ENCODE results near the gene WNT9B. TPM values are rescaled to one million over a fixed set of nuclear protein-coding genes. Genes with fewer than 3 reads are reported as not detected.

The WNT9B gene
- total and polyA plus RNA-seq, 2 of the 13 experiments (the other 11 are each of a cell fraction or from before 2014, with no cell fraction given) = not detected

GRCh38 chr17:46841561-46842379 is 9.6 kb upstream of the WNT9B start (continued):
- TF ChIP-seq TRAFD1 (CRISPR knock-in tag; IDR thresholded peaks at IDR 0.05; ENCODE audit: borderline replicate concordance) (no peak), KDM4B (CRISPR knock-in tag; IDR thresholded peaks at IDR 0.05) (no peak), YEATS2 (CRISPR knock-in tag; IDR thresholded peaks at IDR 0.05; ENCODE audit: borderline replicate concordance) (no peak), LRRFIP1 (CRISPR knock-in tag; conservative IDR thresholded peaks at IDR 0.05) (no peak), PREB (CRISPR knock-in tag; IDR thresholded peaks at IDR 0.05) (no peak), ZNF124 (CRISPR knock-in tag; IDR thresholded peaks at IDR 0.05) (peak; percentile 48; the same call in 1 of the 2 replicates), ZBTB8A (CRISPR knock-in tag; IDR thresholded peaks at IDR 0.05; ENCODE audit: borderline replicate concordance, low read depth) (no peak), JARID2 (CRISPR knock-in tag; IDR thresholded peaks at IDR 0.05; ENCODE audit: insufficient replicate concordance) (no peak), ZSCAN12 (CRISPR knock-in tag; IDR thresholded peaks at IDR 0.05) (no peak), ZNF549 (CRISPR knock-in tag; IDR thresholded peaks at IDR 0.05) (no peak), ZNF790 (CRISPR knock-in tag; IDR thresholded peaks at IDR 0.05; ENCODE audit: borderline replicate concordance) (no peak), TEAD3 (CRISPR knock-in tag; optimal IDR thresholded peaks at IDR 0.05; ENCODE audit: borderline replicate concordance) (no peak), DPF2 (CRISPR knock-in tag; IDR thresholded peaks at IDR 0.05; ENCODE audit: borderline replicate concordance, low read depth) (no peak), ZNF230 (CRISPR knock-in tag; IDR thresholded peaks at IDR 0.05) (no peak), AHR (CRISPR knock-in tag; IDR thresholded peaks at IDR 0.05) (peak; percentile 24; the same call in 1 of the 2 replicates), ZNF709 (CRISPR knock-in tag; IDR thresholded peaks at IDR 0.05) (no peak), FOXK1 (CRISPR knock-in tag; IDR thresholded peaks at IDR 0.05; ENCODE audit: borderline replicate concordance, low read depth) (no peak), AFF4 (CRISPR knock-in tag; IDR thresholded peaks at IDR 0.05) (no peak), ZBTB42 (CRISPR knock-in tag; IDR thresholded peaks at IDR 0.05) (no peak), SYNCRIP (IDR thresholded peaks at IDR 0.05; ENCODE audit: insufficient read depth, low read depth, low read length) (no peak), ZNF557 (CRISPR knock-in tag; IDR thresholded peaks at IDR 0.05) (no peak)
